GM18505 (cell line): ENCODE data around the gene PLA2G2C.

Experiments used
- ATAC-seq: cut with Tn5 transposase; IDR thresholded peaks from one replicate; pipeline ENCODE4 v1.9.1; 2021; ENCODE audit not compliant: unreplicated experiment
- POLR2A ChIP-seq: IDR thresholded peaks from 4 replicates; pipeline ENCODE4 v1.6.1; 2011; ENCODE audit warnings: borderline replicate concordance; ENCODE audit not compliant: insufficient read depth, insufficient read length; ENCODE audit errors: extremely low read depth

The PLA2G2C gene

DNA sequence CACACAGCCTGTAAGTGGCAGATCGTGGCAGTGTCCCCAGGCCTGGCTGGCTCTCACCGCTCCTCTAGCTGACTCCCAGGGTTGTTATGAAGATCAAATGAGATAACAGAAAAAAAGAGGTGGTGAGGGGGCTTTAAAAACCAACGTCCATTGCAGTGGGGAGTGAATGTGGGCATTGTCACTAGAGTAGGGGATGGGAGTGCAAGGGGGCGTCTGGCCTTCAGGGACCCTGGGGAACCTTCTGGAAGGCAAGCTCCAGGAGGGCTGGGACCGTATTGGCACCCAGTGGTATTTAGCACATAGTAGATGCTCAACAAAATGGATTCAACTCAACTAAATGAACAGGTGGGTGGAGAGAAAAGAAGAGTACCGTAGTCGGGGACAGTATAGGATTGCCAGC lies 70.4 kb downstream of the PLA2G2C start:
- ATAC-seq, result no peak
- no peak for TF ChIP-seq POLR2A

- no peak for ATAC-seq
- TF ChIP-seq POLR2A, result no peak
Observed at GRCh38 chr1:20115479-20115878, 70.8 kb downstream of the PLA2G2C start.

DNA sequence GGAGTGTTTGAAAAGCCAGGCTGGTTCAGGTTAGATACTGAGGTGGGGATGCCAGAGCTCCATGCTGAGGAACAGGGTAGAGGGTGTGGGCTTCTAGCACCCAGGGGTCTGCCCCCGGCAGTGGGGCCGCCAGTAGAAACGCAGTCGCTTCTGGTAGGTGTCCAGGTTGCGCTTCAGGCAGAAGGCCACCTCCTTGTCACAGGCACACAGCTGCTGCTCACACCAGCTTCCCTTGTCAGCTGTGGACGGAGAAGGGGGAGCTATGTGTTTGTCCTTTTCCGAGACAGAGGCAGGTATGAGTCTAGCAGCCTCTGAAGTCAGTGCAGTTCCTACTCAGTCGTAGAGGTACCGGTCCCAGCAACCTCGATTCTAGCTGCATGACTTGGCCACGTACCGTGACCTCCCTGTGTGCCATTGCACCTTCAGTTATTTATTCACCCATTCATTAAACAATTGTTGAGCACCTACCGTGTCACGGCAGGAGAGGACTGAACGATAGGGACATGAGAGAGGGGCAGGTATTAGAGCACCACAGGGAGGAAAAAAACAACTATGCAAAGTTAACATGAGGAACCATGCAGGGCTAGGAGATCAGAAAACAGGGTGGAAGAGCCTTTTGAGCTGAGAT lies 72.2 kb downstream of the PLA2G2C start:
- no peak for ATAC-seq
- no peak for TF ChIP-seq POLR2A
